8988T (cell line): ENCODE measurements around the gene BCL7A.
"Not testable (repeated sequence)": the region's sequence is repeated elsewhere in the genome, so short reads cannot be mapped to it uniquely, and the experiment has no call there.

Experiments
- DNase-seq: peaks from one replicate; pipeline ENCODE4 v3.0.0; 2011

Gene BCL7A

GRCh38 chr12:122056406-122056805 is 34.7 kb downstream of the BCL7A start:
- DNase-seq, result not testable (repeated sequence)

DNA sequence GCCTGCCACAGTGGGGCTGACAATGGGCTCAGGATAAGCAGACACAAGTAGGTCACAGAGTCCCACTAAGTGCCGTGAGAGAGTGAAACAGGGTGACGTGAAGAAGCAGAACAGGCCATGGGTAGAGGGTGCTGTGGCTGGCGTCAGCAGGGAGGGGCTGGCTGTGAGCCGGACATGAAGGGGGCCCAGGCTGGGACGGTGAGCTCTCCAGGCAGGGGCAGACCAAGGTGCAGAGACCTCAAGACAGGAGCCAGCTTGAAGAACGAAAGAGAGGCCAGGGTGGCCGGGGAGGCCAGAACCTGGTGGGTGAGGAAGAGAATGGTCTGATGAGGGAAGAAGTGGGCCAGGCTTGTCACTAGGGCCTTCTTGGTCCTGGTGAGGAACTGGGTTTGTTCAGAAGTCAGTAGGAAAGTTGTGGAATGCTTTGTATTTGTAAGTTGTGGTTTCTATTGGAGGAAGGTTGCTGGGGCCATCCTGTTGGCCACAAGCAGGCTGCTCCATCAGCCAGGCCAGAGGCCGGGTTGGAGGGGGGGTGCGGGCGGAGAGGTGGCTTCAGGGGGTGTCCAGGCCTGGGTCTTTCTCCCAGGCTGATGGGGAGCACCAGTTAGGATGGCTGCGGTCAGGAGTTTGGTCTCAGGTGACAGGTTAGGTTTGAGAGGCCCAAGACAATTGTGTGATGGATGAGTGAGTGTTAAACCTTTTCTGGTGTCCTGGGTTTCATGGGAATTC is 35.5 kb downstream of the BCL7A start:
- DNase-seq, result no peak

GRCh38 chr12:122057769-122058168 is 36.1 kb downstream of the BCL7A start:
- DNase-seq, result no peak

DNA sequence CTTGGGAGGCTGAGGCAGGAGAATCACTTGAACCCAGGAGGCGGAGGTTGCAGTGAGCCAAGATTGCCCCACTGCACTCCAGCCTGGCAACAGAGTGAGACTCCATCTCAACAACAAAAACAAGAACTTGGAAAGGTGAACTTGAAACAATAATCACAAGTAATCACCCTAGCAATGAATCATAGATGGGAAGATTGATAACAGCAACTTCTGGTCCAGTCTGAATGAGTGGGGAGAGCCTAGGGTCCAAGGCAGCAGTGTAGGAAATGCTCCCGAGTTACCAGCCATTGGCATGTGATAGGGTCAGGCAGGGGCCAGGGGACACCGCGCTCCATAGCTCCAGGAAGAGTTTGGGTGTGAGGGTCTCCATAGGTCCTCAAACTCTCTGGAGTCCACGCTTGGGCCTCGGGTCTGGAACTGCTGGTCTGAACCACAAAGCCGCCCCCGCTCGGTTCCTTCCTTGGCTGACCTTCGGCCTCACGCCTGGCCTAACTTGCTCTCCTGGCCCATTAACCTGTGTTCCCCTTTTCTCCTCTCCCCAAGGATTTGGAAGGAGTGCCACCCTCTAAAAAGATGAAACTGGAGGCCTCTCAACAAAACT is 37.0 kb downstream of the BCL7A start:
- DNase-seq, result no peak

- DNase-seq, result no peak
These were observed 37.7 kb downstream of the BCL7A start for GRCh38 chr12:122059203-122059960.

- no peak for DNase-seq
These were observed 38.4 kb downstream of the BCL7A start for GRCh38 chr12:122060081-122060501.

- DNase-seq, result no peak
These were observed 39.6 kb downstream of the BCL7A start for GRCh38 chr12:122061253-122061652.

GRCh38 chr12:122062832-122063693 is 41.4 kb downstream of the BCL7A start:
- no peak for DNase-seq

GRCh38 chr12:122063694-122064024 is 42.0 kb downstream of the BCL7A start:
- DNase-seq, result no peak

DNA sequence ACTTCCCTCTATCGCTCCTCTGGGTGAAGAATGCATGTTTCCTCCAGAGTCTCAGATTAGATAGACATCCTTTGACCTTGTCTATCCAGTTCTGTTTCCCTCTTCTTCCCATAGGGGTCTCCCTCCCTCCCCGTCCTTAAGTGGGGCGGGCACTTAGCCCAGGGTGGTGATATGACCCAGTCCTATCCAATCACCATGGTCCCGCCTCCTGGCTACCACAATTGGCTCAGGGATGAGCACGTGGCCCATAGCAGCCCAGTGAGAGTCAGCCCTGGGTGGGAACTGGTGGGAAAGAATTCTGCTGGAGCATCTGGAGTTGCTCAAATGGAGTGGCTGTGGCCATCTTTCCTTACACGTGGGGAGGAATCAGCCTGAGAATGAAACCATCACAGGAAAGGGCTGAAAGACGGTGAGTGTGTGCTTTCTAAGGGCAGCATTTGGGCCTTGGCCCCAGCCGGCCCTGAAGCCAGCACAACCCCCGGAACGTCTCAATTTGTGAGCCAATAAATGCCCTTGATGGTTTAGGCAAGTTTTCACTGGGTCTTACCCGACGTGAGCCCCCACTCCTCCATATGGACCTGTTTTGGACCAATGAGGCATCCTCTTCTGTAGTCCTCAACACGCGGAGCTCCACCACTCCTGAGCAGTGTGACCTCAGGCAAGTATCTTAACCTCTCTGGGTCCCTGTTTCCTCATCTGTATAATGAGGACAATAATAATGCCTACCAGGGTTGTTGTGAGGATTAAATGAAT is 42.5 kb downstream of the BCL7A start:
- DNase-seq, result peak; percentile 83

GRCh38 chr12:122064780-122065588 is 43.3 kb downstream of the BCL7A start:
- no peak for DNase-seq

DNA sequence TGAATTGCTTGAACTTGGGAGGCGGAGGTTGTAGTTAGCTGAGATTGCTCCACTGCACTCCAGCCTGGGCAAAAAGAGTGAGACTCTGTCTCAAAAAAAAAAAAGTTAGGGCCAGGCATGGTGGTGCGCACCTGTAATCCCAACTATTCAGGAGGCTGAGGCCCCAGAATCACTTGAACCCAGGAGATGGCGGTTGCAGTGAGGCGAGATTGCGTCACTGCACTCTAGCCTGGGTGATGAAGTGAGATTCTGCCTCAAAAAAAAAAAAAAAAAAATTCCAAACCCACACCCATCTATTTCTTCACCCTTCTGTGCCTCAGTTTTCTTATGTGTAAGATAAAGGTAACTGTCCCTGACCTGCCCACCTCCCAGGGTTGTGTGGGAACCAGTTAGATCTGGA is 45.9 kb downstream of the BCL7A start:
- no peak for DNase-seq

DNA sequence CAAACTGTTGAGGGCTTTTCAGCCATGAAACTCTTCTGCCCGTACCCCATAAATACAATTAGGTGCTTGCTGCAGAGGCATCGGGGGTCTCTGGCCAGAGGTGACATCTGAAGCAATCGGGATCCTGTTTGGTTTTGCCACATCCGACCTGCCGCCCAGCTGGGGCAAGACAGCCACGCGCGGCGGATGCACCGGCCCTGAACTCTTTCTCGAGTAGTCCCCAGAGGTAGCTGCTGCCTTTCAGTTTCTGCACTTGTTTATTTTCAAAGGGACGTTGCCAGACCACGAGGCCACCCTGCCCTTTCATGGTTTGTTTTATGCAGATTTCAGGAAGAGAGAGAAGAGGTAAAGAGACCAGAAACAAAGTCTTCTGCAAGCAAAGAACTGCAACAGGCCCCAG is 46.3 kb downstream of the BCL7A start:
- no peak for DNase-seq

GRCh38 chr12:122072031-122072970 is 50.6 kb downstream of the BCL7A start:
- no peak for DNase-seq

DNA sequence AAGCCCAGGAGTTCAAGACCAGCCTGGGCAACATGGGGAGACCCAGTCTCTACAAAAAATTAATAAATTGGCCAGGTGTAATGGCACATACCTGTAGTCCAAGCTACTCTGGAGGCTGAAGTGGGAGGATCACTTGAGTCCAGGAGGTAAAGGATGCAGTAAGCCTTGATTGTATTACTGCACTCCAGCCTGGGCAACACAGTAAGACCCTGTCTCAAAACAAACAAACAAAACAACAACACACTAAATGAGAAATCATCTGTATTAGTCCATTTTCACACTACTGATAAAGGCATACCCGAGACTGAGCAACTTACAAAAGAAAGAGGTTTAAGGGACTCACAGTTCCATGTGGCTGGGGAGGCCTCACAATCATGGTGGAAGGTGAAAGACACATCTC is 52.1 kb downstream of the BCL7A start:
- DNase-seq, result no peak

GRCh38 chr12:122076743-122077495 is 55.2 kb downstream of the BCL7A start:
- no peak for DNase-seq

DNA sequence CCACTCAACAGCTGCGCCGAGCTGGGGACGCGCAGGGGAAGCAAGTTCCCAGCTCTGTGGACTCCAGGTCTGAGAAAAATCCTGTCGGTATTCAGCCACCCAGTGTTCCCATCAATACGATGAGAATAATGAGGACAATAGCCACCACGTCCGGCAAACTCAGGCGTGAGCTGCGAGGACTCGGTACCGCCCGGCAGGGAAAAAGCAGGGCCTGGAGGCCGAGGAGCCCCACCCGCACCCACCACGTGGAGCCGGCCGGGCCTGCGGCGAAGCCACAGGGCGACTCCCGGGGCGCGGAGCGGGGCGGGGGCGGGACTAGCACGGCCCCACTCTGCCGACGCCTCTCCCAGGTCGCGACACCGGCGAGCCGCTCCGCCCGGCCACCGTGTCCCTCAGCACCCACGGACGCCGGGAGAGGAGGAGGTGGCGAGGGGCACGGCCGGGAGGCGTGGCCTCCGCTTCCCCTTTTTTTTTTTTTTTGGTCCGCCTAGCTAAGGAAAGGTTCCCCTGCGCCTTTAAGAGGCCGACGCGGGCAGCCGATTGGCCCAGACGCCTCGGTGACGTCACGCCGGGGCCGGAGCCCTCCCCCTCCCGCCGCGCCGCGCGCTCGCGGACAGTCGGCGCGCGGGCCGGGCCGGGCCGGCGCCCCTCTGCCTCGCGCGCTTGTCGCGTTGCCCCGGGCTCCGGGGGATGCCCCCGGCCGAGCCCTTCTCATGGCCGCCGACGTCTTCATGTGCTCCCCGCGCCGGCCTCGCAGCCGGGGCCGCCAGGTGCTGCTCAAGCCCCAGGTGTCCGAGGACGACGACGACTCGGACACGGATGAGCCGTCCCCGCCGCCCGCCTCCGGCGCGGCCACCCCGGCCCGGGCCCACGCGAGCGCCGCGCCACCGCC is 56.7 kb downstream of the BCL7A start, which contains the start of gene MLXIP:
Gene MLXIP, plus strand, starts transcription at position 616 of the 892 bp plus-strand sequence. Its CDS starts 98 bp downstream, at position 714.
- peak; percentile 94 for DNase-seq

DNA sequence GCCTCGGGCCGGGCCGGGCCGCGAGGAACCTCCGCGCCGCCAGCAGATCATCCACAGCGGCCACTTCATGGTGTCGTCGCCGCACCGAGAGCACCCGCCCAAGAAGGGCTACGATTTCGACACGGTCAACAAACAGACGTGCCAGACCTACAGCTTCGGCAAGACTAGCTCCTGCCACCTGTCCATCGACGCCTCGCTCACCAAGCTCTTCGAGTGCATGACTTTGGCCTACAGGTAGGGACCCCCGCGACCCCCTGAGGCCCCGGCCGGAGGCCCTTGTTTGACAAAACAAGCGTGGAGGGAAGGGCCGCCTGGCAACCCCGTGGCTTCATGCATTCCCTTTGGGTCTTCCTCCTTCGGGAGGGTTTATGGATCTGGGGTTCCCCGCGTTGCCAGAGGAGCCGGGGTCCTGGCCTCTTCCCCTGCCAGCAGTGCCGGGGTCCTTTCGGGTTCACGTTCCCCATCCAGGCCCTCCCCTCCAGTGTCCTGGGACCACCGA is 57.4 kb downstream of the BCL7A start:
- no peak for DNase-seq
